Right atrium auricular region (tissue), 2 donors: ENCODE results near the gene COL15A1. TPM values are rescaled to one million over a fixed set of nuclear protein-coding genes. Genes with fewer than 3 reads are reported as not detected.

Experiments
- DNase-seq: peaks from one replicate; pipeline ENCODE4 v3.0.0-alpha.2; 2019; ENCODE audit warnings: low spot score
- H3K27ac ChIP-seq, 2 donors: fragments of 200-600 bp; sonication (generic); 1 replicate in 1 of 2; 2 replicates in 1 of 2; pipeline ENCODE4 v1.5.1; 2016 to 2019
- H3K27me3 ChIP-seq, 2 donors: fragments of 200-600 bp; sonication (generic); one replicate each; pipeline versions ENCODE4 v1.5.1 to v1.6.0; 2017 to 2019
- H3K36me3 ChIP-seq: fragments of 200-600 bp; sonication (generic); one replicate; pipeline ENCODE4 v1.5.1; 2016
- H3K4me1 ChIP-seq, 2 donors: fragments of 200-600 bp; sonication (generic); one replicate each; pipeline versions ENCODE4 v1.5.1 to v1.6.0; 2017 to 2019
- H3K4me3 ChIP-seq, 2 donors: fragments of 200-600 bp; sonication (generic); 1 replicate in 1 of 2; 2 replicates in 1 of 2; pipeline ENCODE4 v1.5.1; 2017 to 2019; ENCODE audit warnings: mild to moderate bottlenecking in 1 of 2, moderate library complexity in 1 of 2
- H3K9me3 ChIP-seq, 2 donors: fragments of 200-600 bp; sonication (generic); one replicate each; pipeline ENCODE4 v1.5.1; 2019
- CTCF ChIP-seq, 2 donors: fragments of 200-600 bp; sonication (generic); IDR thresholded peaks; one replicate each; pipeline ENCODE4 v1.5.1; 2019; ENCODE audit warnings: antibody characterized with exemption in 2 of 2
- total RNA-seq, 2 donors: library from RNA; depleted of rRNA; stranded (reverse); fragments of >200 nt; gene quantifications; one replicate each; pipeline ENCODE4 v1.1.0, GENCODE V29; 2016

Gene COL15A1
- total RNA-seq, 2 donors from 2014 or later, result 22.4 to 38.2 TPM

GRCh38 chr9:98958271-98958984, 14.7 kb downstream of the COL15A1 start:
- Histone ChIP-seq H3K27ac (peak overlapping the region; percentile 59 to 77), H3K36me3 (no peaks in the 10 kb centered on the region), H3K27me3 (no peaks in the 10 kb centered on the region), H3K4me3 (no peak overlapping the region), H3K4me1 (peaks cover 0 to 47% of the 10 kb centered on the region in 2 donors), H3K9me3 (peaks cover 0 to 11% of the 10 kb centered on the region in 2 donors)
- DNase-seq, result no peak
- no peak for TF ChIP-seq CTCF (IDR thresholded peaks at IDR 0.05)

- H3K27ac ChIP-seq, result peak overlapping the region in 1 of 2 donors; percentile 59
- H3K36me3 ChIP-seq, result no peaks in the 10 kb centered on the region
- no peak overlapping the region for H3K4me3 ChIP-seq
- peaks cover 0 to 65% of the 10 kb centered on the region in 2 donors for H3K4me1 ChIP-seq
- H3K27me3 ChIP-seq, result no peaks in the 10 kb centered on the region
- TF ChIP-seq CTCF (IDR thresholded peaks at IDR 0.05), result no peak
- DNase-seq, result no peak
- peaks cover 0 to 11% of the 10 kb centered on the region in 2 donors for H3K9me3 ChIP-seq
Measured at GRCh38 chr9:98960409-98960808, 16.7 kb downstream of the COL15A1 start.

- no peak for DNase-seq
- H3K9me3 ChIP-seq, result peaks cover 0 to 9% of the 10 kb centered on the region in 2 donors
- H3K4me3 ChIP-seq, result no peak overlapping the region
- H3K36me3 ChIP-seq, result no peaks in the 10 kb centered on the region
- H3K27ac ChIP-seq, result peak overlapping the region; percentile 29 to 59
- no peaks in the 10 kb centered on the region for H3K27me3 ChIP-seq
- TF ChIP-seq CTCF (IDR thresholded peaks at IDR 0.05), result no peak
- peaks cover 0 to 71% of the 10 kb centered on the region in 2 donors for H3K4me1 ChIP-seq
Measured at GRCh38 chr9:98961513-98962180, 17.9 kb downstream of the COL15A1 start.

- Histone ChIP-seq H3K9me3 (peaks cover 0 to 4% of the 10 kb centered on the region in 2 donors), H3K4me3 (no peak overlapping the region), H3K36me3 (no peaks in the 10 kb centered on the region), H3K27ac (peak overlapping the region; percentile 29 to 59), H3K27me3 (no peaks in the 10 kb centered on the region), H3K4me1 (peaks cover 0 to 74% of the 10 kb centered on the region in 2 donors)
- DNase-seq, result no peak
- no peak for TF ChIP-seq CTCF (IDR thresholded peaks at IDR 0.05)
Measured at GRCh38 chr9:98962181-98962560, 18.5 kb downstream of the COL15A1 start.

GRCh38 chr9:98962861-98963260, 19.2 kb downstream of the COL15A1 start:
- Histone ChIP-seq H3K4me1 (peaks cover 0 to 80% of the 10 kb centered on the region in 2 donors), H3K9me3 (no peaks in the 10 kb centered on the region), H3K27ac (no peak overlapping the region), H3K36me3 (no peaks in the 10 kb centered on the region), H3K4me3 (no peak overlapping the region), H3K27me3 (no peaks in the 10 kb centered on the region)
- no peak for DNase-seq
- TF ChIP-seq CTCF (IDR thresholded peaks at IDR 0.05), result no peak
